Measurements from ENCODE around the gene ZSCAN30.

The ZSCAN30 gene

GRCh38 chr18:35256947-35257346 lies 33.1 kb downstream of the ZSCAN30 start:
- TF ChIP-seq ZFX (IDR thresholded peaks at IDR 0.05) = no peak
- TF ChIP-seq CTCF (conservative IDR thresholded peaks at IDR 0.05) = no peak
- no peak overlapping the region for H3K27ac ChIP-seq

GRCh38 chr18:35253655-35254287 lies 36.3 kb downstream of the ZSCAN30 start:
- TF ChIP-seq CTCF (conservative IDR thresholded peaks at IDR 0.05) (no peak), ZFX (IDR thresholded peaks at IDR 0.05) (no peak)
- no peak overlapping the region for H3K27ac ChIP-seq

- TF ChIP-seq CTCF (conservative IDR thresholded peaks at IDR 0.05) (no peak), ZFX (IDR thresholded peaks at IDR 0.05) (no peak)
- no peak overlapping the region for H3K27ac ChIP-seq
Observed at GRCh38 chr18:35252466-35252865, 37.6 kb downstream of the ZSCAN30 start.

- no peak overlapping the region for H3K27ac ChIP-seq
- no peak for TF ChIP-seq CTCF (conservative IDR thresholded peaks at IDR 0.05)
Observed at GRCh38 chr18:35248429-35248828, 41.6 kb downstream of the ZSCAN30 start.

- TF ChIP-seq ZFX (IDR thresholded peaks at IDR 0.05) (no peak), CTCF (conservative IDR thresholded peaks at IDR 0.05) (no peak)
- H3K27ac ChIP-seq = no peak overlapping the region
Observed at GRCh38 chr18:35247412-35248249, 42.4 kb downstream of the ZSCAN30 start.

GRCh38 chr18:35246831-35247230 lies 43.2 kb downstream of the ZSCAN30 start:
- no peak for TF ChIP-seq ZFX (IDR thresholded peaks at IDR 0.05)
- no peak for TF ChIP-seq CTCF (conservative IDR thresholded peaks at IDR 0.05)
- no peak overlapping the region for H3K27ac ChIP-seq

GRCh38 chr18:35245719-35246317 lies 44.2 kb downstream of the ZSCAN30 start:
- no peak overlapping the region for H3K27ac ChIP-seq
- TF ChIP-seq ZFX (IDR thresholded peaks at IDR 0.05) = no peak
- no peak for TF ChIP-seq CTCF (conservative IDR thresholded peaks at IDR 0.05)

All from C4-2B (cell line).